Transverse colon (tissue), 3 donors: Measurements from ENCODE around the gene CRACDL.

Source experiments
- CTCF ChIP-seq, 5 experiments: fragments of 200-600 bp in 3 of 5; fragments of 450-650 bp in 2 of 5; sonication (generic) in 3 of 5; IDR thresholded peaks; 1 replicate in 2 of 5; 2 replicates in 3 of 5; pipeline ENCODE4 v1.5.1; 2016 to 2017; ENCODE audit warnings: antibody characterized with exemption in 5 of 5, inconsistent platforms in 3 of 5, mild to moderate bottlenecking in 2 of 5, moderate library complexity in 1 of 5
- POLR2A ChIP-seq: fragments of 450-650 bp; IDR thresholded peaks from one replicate; pipeline ENCODE4 v1.6.1; 2016; ENCODE audit warnings: antibody characterized with exemption, mild to moderate bottlenecking, moderate library complexity

GRCh38 chr2:98804265-98804650 is 131.8 kb downstream of the CRACDL start:
- TF ChIP-seq CTCF (IDR thresholded peaks at IDR 0.05) = no peak
- no peak for TF ChIP-seq POLR2A
